Panc1 (cell line): ENCODE measurements around the gene PISD. TPM values are rescaled to one million over a fixed set of nuclear protein-coding genes. Genes with fewer than 3 reads are reported as not detected.

Experiments used
- ATAC-seq: fragments of 200-7000 bp; cut with Tn5 transposase; 2 replicates; pipeline ENCODE4 v1.9.1; 2020; ENCODE audit warnings: mild to moderate bottlenecking, moderate library complexity
- BruUV-seq: library from RNA; stranded (reverse); fragments of 400-500 nt; replicated peaks from 2 replicates; lab custom pipeline; 2021; lab: Mats Ljungman, UMichigan
- CTCF ChIA-PET: fragments of 300-600 bp; sonication (Branson Sonifier 250); formaldehyde crosslinking; loops from one replicate; lab custom pipeline; 2022; ENCODE audit warnings: antibody characterized with exemption; lab: Charles Lee
- POLR2A ChIA-PET: fragments of 300-600 bp; sonication (Branson Sonifier 250); formaldehyde crosslinking; loops from one replicate; lab custom pipeline; 2022; ENCODE audit warnings: antibody characterized with exemption; lab: Charles Lee
- DNase-seq: peaks from one replicate; pipeline ENCODE4 v3.0.0-alpha.2; 2010; ENCODE audit warnings: low read depth, low spot score
- H3K27ac ChIP-seq: 2 replicates; pipeline ENCODE4 v1.5.1; 2011; ENCODE audit warnings: mild to moderate bottlenecking, low read length, inconsistent platforms
- H3K27me3 ChIP-seq: fragments of 200-500 bp; sonication (Bioruptor generic); 2 replicates; pipeline ENCODE4 v1.6.0; 2014; ENCODE audit warnings: low read length, inconsistent platforms; ENCODE audit not compliant: control insufficient read depth, insufficient read depth
- H3K36me3 ChIP-seq: fragments of 200-500 bp; sonication (Bioruptor generic); 2 replicates; pipeline ENCODE4 v1.5.1; 2014; ENCODE audit warnings: inconsistent platforms, mild to moderate bottlenecking, low read length, moderate library complexity; ENCODE audit not compliant: control insufficient read depth, insufficient read depth
- H3K4me1 ChIP-seq: 2 replicates; pipeline ENCODE4 v1.5.1; 2011; ENCODE audit warnings: inconsistent platforms, mild to moderate bottlenecking, low read length, moderate library complexity; ENCODE audit not compliant: control insufficient read depth, insufficient read depth
- H3K4me3 ChIP-seq, 2 experiments: 2 replicates each; pipeline ENCODE4 v1.5.1; 2011 to 2012; ENCODE audit warnings: low read depth in 2 of 2, low read length in 2 of 2, mild to moderate bottlenecking in 2 of 2, inconsistent platforms in 1 of 2, moderate library complexity in 1 of 2
- H3K9me3 ChIP-seq: fragments of 200-500 bp; sonication (Bioruptor generic); 2 replicates; pipeline ENCODE4 v1.5.1; 2014; ENCODE audit warnings: low read depth, mild to moderate bottlenecking, inconsistent platforms, low read length, moderate library complexity; ENCODE audit not compliant: control insufficient read depth, insufficient read depth
- POLR2AphosphoS5 ChIP-seq: IDR thresholded peaks from 2 replicates; pipeline ENCODE4 v1.6.1; 2012; ENCODE audit warnings: mild to moderate bottlenecking, low read depth, low read length, moderate library complexity
- REST ChIP-seq, 2 experiments: IDR thresholded peaks; 2 replicates each; pipeline ENCODE4 v1.6.1; 2011 to 2012; ENCODE audit warnings: low read depth in 2 of 2, control low read depth in 1 of 2, low read length in 1 of 2, mild to moderate bottlenecking in 1 of 2, moderate library complexity in 1 of 2; ENCODE audit not compliant: insufficient read depth in 1 of 2
- SIN3A ChIP-seq: IDR thresholded peaks from 2 replicates; pipeline ENCODE4 v1.6.1; 2012; ENCODE audit warnings: low read depth, mild to moderate bottlenecking, low read length, moderate library complexity, borderline replicate concordance; ENCODE audit not compliant: insufficient read depth
- TCF7L2 ChIP-seq: IDR thresholded peaks from 2 replicates; pipeline ENCODE4 v1.6.1; 2011; ENCODE audit warnings: mild to moderate bottlenecking, low read depth, low read length, inconsistent platforms
- in situ Hi-C: cut with HindIII; loops from 2 replicates; pipeline ENCODE4 v1.10.0; 2016; ENCODE audit warnings: low sequenced_read_pairs, low pct_unique_long_range_greater_than_20kb
- intact Hi-C: fragments of 100-400 bp; cut with micrococcal nuclease; formaldehyde crosslinking; loops from one replicate; pipeline ENCODE4 v1.10.0; 2022; ENCODE audit not compliant: unreplicated experiment
- microRNA-seq: library from miRNA; unstranded; fragments of <30 nt; microRNA quantifications from one replicate; pipeline ENCODE4 v1.1.0, GENCODE V29; 2020; ENCODE audit not compliant: unreplicated experiment
- total RNA-seq: library from RNA; stranded (reverse); gene quantifications from one replicate; pipeline ENCODE4 v1.2.1, GENCODE V29; 2021; ENCODE audit not compliant: unreplicated experiment
- TF ChIP-seq, protein P1 (sequence below): fragments of 450-650 bp; IDR thresholded peaks from 2 replicates; pipeline ENCODE4 v1.5.1; 2017; ENCODE audit warnings: mild to moderate bottlenecking

PISD gene
- total RNA-seq, 1 experiment from 2014 or later = 33.8 TPM

DNA sequence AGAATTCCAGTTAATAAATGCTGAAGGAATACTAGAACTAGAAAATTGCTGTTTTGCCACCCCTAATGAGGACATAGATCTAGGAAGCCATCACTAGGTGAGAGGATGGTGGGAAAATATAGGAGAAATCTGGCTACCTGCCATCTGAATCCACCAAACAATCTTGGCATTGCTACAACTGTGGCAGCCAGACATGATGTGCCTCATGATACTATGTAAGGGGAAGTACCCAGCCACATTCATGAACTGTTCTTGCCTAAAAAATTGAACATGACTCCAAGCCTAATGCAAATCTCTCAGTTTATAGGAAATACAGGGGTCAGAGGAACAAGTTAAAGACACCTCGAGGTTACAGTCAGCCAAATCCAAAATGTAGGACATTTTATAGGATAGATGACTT is 92.9 kb downstream of the PISD start:
- in situ Hi-C loops = no loop called here
- Histone ChIP-seq H3K4me3 (no peak overlapping the region), H3K27ac (no peak overlapping the region), H3K4me1 (no peaks in the 10 kb centered on the region), H3K27me3 (no peaks in the 10 kb centered on the region), H3K36me3 (no peaks in the 10 kb centered on the region), H3K9me3 (no peaks in the 10 kb centered on the region)
- ChIA-PET POLR2A (no interaction called here), CTCF (no interaction called here)
- intact Hi-C loops = loop anchor here (10.0 kb wide), 1 partner anchor 66 kb away; no protein-coding TSS in a partner anchor
- TF ChIP-seq, protein P1, sequence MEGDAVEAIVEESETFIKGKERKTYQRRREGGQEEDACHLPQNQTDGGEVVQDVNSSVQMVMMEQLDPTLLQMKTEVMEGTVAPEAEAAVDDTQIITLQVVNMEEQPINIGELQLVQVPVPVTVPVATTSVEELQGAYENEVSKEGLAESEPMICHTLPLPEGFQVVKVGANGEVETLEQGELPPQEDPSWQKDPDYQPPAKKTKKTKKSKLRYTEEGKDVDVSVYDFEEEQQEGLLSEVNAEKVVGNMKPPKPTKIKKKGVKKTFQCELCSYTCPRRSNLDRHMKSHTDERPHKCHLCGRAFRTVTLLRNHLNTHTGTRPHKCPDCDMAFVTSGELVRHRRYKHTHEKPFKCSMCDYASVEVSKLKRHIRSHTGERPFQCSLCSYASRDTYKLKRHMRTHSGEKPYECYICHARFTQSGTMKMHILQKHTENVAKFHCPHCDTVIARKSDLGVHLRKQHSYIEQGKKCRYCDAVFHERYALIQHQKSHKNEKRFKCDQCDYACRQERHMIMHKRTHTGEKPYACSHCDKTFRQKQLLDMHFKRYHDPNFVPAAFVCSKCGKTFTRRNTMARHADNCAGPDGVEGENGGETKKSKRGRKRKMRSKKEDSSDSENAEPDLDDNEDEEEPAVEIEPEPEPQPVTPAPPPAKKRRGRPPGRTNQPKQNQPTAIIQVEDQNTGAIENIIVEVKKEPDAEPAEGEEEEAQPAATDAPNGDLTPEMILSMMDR = no peak
- TF ChIP-seq TCF7L2 = no peak
- no peak for TF ChIP-seq REST (IDR thresholded peaks at IDR 0.05; ENCODE audit: insufficient read depth in 1 of 2, low read depth in 2 of 2, low read length in 1 of 2)
- no peak for TF ChIP-seq SIN3A
- TF ChIP-seq POLR2AphosphoS5 = no peak
- ATAC-seq = no peak
- DNase-seq = no peak
- no TSS peak for BruUV-seq

Small RNA genes lying within 50 kb of the gene (microRNA-seq; reads per million reads assigned to microRNA genes)
- 0.95 reads per million for gene MIR7109

Other genes starting within 250 kb of the PISD start
- gene EIF4ENIF1, start 172.4 kb downstream of the PISD start, total RNA-seq = 23.3 TPM
- gene SFI1, start 165.7 kb downstream of the PISD start, total RNA-seq = 29.9 TPM
- gene PRR14L, start 87.9 kb upstream of the PISD start, total RNA-seq = 45.7 TPM
- 20.2 TPM for gene DEPDC5, start 91.8 kb upstream of the PISD start, total RNA-seq